ENCODE results near the gene GALNT1. TPM values are rescaled to one million over a fixed set of nuclear protein-coding genes. Genes with fewer than 3 reads are reported as not detected.

Gene GALNT1
- total RNA-seq, 1 donor from 2014 or later: 82.7 TPM

DNA sequence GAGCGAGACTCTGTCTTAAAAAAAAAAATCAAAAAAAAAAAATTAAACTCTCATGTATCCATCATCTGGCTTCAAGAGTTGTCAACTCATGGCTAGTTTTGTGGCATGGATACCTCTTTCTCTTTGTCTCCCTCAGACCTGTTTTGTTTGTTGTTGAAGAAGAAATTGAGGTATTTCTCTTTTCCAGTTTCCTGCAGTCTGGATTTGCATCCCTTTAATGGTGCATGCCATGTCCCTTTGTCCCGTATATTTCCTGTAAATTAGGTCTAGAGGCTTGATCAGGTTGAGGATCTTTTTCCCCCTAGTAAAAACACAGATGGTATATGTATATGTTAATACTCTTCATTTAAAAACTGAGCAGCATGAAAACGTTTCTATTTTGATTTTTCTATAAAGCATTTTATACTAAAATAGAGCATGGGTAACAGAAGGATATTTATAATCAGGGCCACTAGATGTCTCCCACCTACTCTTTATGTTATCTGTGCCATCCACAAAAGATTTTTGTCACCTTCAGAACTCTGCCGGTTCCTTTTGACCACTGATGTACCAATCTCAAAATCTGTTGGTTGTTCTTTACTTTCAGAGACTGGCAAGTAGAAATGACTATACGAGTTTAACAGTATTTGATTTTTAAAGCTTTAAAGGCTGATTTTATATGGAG is 80.1 kb downstream of the GALNT1 start:
- FAIRE-seq: peak; percentile 53

GRCh38 chr18:35662293-35663062 is 80.9 kb downstream of the GALNT1 start:
- no peak for DNase-seq (ENCODE audit: low spot score in 2 of 2)
- FAIRE-seq: no peak

More for the DNA sequence above, 80.1 kb downstream of the GALNT1 start:
- DNase-seq (ENCODE audit: low spot score in 2 of 2): no peak

DNA sequence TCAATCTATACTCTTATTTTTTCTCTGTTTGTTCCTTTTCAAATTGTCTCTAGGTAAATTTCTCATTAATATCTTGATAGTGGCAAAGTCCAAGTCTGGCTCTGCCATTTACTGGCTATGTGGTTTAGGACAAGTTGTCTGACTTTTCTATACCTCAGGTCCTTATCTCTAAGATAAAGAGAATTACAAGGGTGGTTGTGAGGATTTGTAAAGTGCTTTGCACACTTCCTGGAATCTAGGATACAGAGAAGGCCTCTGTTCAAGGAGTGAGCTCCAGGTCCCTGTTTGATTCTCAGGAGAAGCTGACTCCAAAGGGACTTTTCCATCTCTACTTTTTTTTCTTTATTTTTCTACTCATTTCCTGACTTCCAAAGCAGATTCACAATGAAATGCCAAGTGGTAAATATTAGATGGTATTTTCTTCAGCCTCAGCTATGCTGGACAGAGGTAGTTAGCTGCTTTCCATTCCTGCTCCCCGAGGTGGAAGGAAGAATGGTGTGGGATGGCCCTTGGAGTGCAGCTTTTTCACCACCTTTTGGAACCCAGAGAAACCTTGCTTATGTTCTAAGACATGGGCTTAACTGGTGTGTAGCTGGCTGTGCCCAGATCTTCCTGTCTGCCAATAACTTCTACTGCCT is 90.5 kb downstream of the GALNT1 start:
- FAIRE-seq (no peak), DNase-seq (ENCODE audit: low spot score in 2 of 2) (no peak)

DNA sequence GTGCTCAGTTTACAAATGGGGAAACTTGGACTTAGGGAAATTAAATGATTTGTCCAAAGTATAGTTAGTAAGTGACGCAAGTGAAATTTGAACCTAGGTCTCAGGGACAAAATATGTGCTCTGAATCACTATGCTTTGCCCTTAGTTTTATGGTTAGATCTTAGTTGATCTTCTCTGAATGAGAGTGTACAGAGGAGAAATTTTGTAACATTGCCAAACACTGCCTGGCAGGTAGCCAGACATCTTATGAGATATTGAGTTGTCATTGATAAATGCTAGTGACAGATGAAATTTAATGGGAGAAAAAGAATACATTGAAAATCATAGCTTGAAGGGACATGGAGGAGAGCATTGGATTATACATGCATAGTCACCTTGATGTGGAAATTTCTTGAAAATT is 91.4 kb downstream of the GALNT1 start:
- FAIRE-seq (no peak), DNase-seq (ENCODE audit: low spot score in 2 of 2) (no peak)

DNA sequence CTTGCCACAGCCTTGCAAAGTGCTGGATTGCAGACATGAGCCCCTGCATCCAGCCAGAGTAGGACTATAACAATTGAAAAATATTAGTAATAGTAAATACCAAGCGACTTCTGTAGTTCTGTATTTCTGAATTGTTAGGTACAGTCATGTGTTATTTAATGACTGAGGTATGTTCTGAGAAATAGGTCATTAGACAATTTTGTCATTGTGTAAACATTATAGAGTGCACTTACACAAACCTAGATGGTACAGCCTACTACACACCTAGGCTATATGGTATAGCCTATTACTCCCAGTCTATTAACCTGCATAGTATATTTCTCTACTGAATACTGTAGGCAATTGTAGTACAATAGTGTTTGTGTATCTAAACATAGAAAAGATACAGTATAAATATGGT is 92.1 kb downstream of the GALNT1 start:
- no peak for FAIRE-seq
- no peak for DNase-seq (ENCODE audit: low spot score in 2 of 2)

DNA sequence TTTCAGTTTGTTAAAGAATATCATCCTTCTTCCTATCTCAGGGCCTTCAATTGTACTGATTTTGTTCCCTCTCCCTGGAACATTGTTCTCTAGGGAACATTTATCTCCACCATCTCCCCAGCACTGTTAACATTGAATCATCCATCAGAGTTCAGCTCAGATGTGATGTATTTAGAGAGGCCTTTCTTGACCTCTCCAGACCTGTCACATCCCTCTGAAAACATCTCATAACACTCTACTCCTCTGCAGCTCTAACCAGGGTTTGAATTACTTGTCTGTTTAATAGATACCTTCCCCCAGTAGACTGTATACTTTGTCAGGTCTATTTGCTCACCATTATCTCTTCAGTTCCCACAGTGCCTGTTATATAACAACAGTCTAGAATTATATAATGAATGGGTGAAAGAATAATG is 98.6 kb downstream of the GALNT1 start:
- no peak for FAIRE-seq
- DNase-seq (ENCODE audit: low spot score in 2 of 2): no peak

- no peak for DNase-seq (ENCODE audit: low spot score in 2 of 2)
- FAIRE-seq: no peak
These were observed 100.8 kb downstream of the GALNT1 start for GRCh38 chr18:35682281-35682867.

DNA sequence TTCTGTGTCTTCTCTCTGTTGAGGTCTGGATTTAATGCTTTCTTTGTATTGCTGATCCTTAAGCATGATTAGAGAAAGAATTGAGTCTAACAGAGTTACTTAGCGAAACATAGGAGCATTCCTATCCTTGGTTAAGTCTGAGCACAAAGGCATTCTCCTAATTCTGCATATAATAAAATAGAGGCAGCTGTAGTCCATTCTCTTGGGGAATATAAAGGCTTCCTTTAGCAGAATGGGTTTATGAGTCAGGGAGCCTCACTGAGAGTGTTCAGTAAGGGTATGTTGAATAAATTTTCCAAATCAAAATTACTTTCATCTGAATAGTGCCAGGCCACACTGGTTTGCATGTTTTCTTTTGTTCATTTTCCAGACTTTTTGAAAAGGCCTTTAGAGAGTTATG is 101.5 kb downstream of the GALNT1 start:
- FAIRE-seq (no peak), DNase-seq (ENCODE audit: low spot score in 2 of 2) (no peak)

DNA sequence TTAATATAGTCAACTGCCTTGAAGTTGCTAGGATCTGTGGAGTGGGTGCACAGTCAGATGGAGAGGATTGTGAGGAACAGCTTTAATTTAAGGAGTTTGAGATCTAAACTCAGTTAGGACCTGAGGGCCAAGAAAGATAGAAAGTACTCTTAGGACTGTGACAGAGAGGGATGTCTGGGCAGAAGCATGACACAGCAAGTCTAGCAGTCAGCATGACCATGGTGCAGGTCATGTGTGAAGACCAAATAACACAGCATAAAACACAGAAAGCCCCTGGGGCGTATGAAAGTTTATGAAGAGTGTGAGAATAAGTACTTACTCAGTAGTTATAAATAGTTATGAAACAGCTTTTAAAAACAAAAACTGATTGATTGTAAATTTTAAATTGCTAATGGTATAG is 107.2 kb downstream of the GALNT1 start:
- no peak for FAIRE-seq
- no peak for DNase-seq (ENCODE audit: low spot score in 2 of 2)

- FAIRE-seq (no peak), DNase-seq (ENCODE audit: low spot score in 2 of 2) (no peak)
These were observed 108.2 kb downstream of the GALNT1 start for GRCh38 chr18:35689728-35690127.

DNA sequence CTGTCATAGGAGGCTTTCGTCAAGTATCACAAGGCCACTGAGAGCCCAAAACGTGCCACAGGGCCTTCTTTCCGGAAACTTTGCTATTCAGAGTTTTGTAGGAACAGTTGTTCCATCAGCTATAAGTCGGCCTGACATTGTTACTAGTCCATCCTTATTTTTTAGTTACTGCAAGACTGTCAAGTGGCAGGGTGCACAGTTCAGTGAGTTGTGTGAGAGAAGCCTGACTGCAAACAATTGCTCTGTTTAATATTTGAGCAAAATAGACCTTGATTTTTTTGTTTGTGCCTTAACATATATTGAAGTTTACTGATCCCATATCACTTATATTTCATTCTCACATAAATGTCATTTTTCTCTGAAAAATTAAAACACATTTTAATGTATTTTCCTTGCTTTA is 110.1 kb downstream of the GALNT1 start:
- DNase-seq (ENCODE audit: low spot score in 2 of 2) (no peak), FAIRE-seq (no peak)

DNA sequence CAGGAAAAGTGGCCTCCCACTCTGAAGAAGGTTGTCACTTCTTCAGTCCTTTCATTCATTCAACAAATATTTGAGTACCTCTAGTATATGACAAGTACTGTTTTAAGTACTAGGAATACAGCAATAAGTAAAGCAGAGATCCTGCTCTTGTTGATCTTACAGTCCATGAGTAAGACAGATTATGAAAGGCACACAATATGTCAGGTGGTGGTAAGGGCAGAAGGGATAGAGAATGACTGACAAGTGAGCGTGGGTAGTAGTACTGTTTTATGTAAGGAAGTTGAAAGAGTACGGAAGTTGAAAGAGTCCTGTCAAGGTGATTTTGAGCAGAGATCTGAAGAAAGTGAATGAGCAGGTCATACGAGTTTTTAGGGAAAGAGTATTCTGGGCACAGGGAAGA is 111.3 kb downstream of the GALNT1 start:
- DNase-seq (ENCODE audit: low spot score in 2 of 2): no peak
- FAIRE-seq: no peak

- no peak for FAIRE-seq
- DNase-seq (ENCODE audit: low spot score in 2 of 2): no peak
These were observed 112.3 kb downstream of the GALNT1 start for GRCh38 chr18:35693829-35694228.

DNA sequence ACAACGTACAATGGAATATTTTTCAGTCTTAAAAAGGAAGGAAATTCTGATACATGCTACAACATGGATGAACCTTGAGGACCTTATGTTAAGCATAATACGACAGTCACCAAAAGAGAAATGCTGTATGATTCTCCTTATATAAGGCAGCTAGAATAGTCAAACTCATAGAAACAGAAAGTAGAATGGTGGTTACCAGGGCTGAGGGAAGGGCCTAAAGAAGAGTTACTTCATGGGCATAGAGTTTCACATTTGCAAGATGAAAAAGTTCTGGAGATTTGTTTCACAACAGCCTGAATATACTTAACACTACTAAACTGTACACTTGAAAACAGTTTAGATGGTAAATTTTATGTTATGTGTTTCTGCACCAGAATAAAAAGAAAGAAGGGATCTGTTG is 113.3 kb downstream of the GALNT1 start:
- DNase-seq (ENCODE audit: low spot score in 2 of 2) (no peak), FAIRE-seq (no peak)

DNA sequence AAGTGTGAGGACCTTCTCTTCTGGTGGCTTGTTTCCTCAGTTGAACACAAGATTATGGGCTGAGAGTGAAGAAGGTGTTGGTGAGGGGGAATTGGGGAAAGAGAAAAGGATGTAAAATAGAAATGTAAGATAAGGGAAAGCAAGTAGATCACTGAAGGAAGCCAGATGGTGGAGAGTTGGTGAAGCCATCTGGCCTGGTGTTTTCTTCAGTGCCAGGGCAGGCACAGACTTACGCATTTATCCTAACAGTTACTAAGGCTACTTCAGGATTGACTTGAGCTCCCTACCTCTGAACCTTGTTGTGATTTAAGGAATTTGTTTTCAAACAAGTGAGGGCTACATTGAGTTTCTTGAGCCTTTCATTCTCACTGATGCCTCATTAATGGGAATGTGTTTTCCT is 113.8 kb downstream of the GALNT1 start:
- DNase-seq (ENCODE audit: low spot score in 2 of 2): no peak

GRCh38 chr18:35695803-35696202 is 114.3 kb downstream of the GALNT1 start:
- FAIRE-seq: peak; percentile 97
- peak; percentile 22 to 31 for DNase-seq (ENCODE audit: low spot score in 2 of 2)

More for the DNA sequence above, 113.8 kb downstream of the GALNT1 start:
- no peak for FAIRE-seq

GRCh38 chr18:35696307-35696706 is 114.8 kb downstream of the GALNT1 start:
- DNase-seq (ENCODE audit: low spot score in 2 of 2) (no peak), FAIRE-seq (no peak)

DNA sequence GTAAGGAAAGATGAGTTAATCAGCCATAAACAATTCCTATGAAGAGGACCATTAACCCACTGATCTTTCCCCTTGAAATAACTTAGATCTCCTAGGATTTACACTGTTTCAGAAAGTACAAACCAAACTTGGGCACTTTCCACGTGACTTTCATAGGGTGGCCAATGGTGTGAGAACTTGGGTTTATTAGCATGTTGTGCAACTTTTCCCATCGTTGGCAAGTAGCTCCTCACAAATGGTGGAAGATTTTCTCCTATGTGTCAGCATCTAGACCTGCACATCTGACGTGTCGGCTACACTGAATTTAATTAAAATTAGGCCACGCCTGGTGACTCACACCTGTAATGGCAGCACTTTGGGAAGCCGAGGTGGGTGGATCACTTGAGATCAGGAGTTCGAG is 116.3 kb downstream of the GALNT1 start:
- DNase-seq (ENCODE audit: low spot score in 2 of 2): no peak
- no peak for FAIRE-seq

DNA sequence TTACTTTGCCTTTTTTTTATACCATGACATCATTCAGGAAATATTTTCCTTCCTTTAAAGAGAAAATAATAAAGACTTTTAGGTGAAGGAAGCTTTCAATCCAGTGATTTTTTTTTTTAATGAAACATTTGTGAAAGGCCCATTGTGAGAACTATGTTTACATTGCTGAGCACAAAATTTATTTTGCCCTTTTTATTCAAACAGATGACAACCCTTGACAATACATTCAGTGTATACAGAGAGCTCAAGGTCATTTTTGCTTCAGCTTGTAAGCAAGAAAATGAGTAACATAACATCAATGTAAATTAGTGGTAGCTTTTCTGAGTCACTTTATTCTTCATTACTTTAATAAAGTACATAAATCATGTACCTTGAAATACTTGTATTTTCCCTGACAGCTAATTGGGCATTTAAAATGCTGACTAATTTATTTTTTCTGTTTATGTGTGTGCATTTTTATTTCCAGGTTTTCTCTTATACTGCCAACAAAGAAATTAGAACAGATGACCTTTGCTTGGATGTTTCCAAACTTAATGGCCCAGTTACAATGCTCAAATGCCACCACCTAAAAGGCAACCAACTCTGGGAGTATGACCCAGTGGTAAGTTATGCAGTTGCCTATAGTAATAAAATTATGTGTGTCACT is 121.6 kb downstream of the GALNT1 start:
- FAIRE-seq (no peak), DNase-seq (ENCODE audit: low spot score in 2 of 2) (no peak)

DNA sequence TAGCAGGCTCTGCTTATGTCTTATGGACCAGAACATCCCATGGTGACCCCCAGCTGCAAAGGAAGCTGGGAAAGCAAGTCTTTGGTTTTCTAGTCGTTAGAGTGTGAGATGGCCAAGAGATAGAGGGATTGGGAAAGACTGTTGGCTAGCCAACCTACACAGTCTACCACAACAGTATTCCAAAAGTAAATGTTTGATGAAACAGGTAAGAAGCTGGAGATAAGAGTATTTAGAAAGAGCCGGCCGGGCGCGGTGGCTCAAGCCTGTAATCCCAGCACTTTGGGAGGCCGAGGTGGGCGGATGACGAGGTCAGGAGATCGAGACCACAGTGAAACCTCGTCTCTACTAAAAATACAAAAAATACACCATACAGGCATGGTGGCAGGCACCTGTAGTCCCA is 124.4 kb downstream of the GALNT1 start:
- FAIRE-seq (no peak), DNase-seq (ENCODE audit: low spot score in 2 of 2) (no peak)

- FAIRE-seq: no peak
- DNase-seq (ENCODE audit: low spot score in 2 of 2): no peak
These were observed 125.7 kb downstream of the GALNT1 start for GRCh38 chr18:35707247-35707646.

Measured in frontal cortex (tissue), 4 donors.